Ascending aorta (tissue), 2 donors: Measurements from ENCODE around the gene GGT5. TPM values are rescaled to one million over a fixed set of nuclear protein-coding genes. Genes with fewer than 3 reads are reported as not detected.
A peak's percentile ranks its signal among the peaks of the same experiment; 100 is the strongest.
"Not testable (repeated sequence)": the region's sequence is repeated elsewhere in the genome, so short reads cannot be mapped to it uniquely, and the experiment has no call there.

Source experiments
- DNase-seq, 2 donors: peaks; one replicate each; pipeline ENCODE4 v3.0.0-alpha.2; 2019; ENCODE audit warnings: low spot score in 2 of 2
- H3K27ac ChIP-seq, 2 donors: fragments of 200-600 bp; sonication (generic); one replicate each; pipeline ENCODE4 v1.5.1; 2016 to 2017; ENCODE audit warnings: mild to moderate bottlenecking in 1 of 2
- H3K27me3 ChIP-seq: fragments of 200-600 bp; sonication (generic); one replicate; pipeline ENCODE4 v1.5.1; 2017
- H3K36me3 ChIP-seq, 2 donors: fragments of 200-600 bp; sonication (generic); one replicate each; pipeline ENCODE4 v1.5.1; 2016
- H3K4me1 ChIP-seq, 2 donors: fragments of 200-600 bp; sonication (generic); one replicate each; pipeline ENCODE4 v1.5.1; 2016 to 2017; ENCODE audit warnings: mild to moderate bottlenecking in 1 of 2
- H3K4me3 ChIP-seq, 2 donors: fragments of 200-600 bp; sonication (generic); one replicate each; pipeline ENCODE4 v1.5.1; 2016 to 2017; ENCODE audit warnings: mild to moderate bottlenecking in 1 of 2
- H3K9me3 ChIP-seq, 2 donors: fragments of 200-600 bp; sonication (generic); one replicate each; pipeline ENCODE4 v1.5.1; 2016
- intact Hi-C: fragments of 100-400 bp; cut with DNase I; formaldehyde crosslinking; loops from one replicate; pipeline ENCODE4 v1.15.1; 2023
- total RNA-seq: library from RNA; depleted of rRNA; stranded (reverse); fragments of >200 nt; gene quantifications from one replicate; pipeline ENCODE4 v1.1.0, GENCODE V29; 2016
- TF ChIP-seq, protein P1 (sequence below), 3 experiments: fragments of 200-600 bp in 2 of 3; fragments of 450-650 bp in 1 of 3; sonication (generic) in 2 of 3; IDR thresholded peaks; one replicate each; pipeline ENCODE4 v1.5.1; 2016 to 2019; ENCODE audit warnings: antibody characterized with exemption in 3 of 3, mild to moderate bottlenecking in 1 of 3, moderate library complexity in 1 of 3

Gene GGT5, protein sequence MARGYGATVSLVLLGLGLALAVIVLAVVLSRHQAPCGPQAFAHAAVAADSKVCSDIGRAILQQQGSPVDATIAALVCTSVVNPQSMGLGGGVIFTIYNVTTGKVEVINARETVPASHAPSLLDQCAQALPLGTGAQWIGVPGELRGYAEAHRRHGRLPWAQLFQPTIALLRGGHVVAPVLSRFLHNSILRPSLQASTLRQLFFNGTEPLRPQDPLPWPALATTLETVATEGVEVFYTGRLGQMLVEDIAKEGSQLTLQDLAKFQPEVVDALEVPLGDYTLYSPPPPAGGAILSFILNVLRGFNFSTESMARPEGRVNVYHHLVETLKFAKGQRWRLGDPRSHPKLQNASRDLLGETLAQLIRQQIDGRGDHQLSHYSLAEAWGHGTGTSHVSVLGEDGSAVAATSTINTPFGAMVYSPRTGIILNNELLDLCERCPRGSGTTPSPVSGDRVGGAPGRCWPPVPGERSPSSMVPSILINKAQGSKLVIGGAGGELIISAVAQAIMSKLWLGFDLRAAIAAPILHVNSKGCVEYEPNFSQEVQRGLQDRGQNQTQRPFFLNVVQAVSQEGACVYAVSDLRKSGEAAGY
- total RNA-seq, result 238 TPM

DNA sequence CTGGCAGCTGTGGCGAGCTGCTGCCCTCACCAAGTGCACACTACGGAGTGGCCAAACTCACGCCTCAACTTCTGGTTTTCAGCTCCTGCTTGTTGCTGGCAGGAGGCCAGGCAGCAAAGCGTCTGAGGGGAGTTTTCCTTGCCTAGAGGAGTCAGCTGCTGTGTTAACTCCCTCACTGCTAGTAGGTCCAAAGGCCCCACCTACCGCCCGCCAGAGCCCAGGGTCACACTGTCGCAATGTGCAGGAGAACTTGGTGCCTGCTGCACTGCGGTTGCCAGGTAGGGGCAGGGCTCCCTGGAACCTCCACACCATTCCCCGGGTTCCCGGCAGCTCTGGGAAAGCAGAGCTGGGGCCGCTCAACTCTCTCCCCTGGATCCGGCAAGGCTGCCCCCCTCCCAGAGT is at the start of gene GGT5:
TSS of gene GGT5 (minus strand) at position 53 of the 402 bp plus-strand sequence. CDS start 357 bp downstream, outside the sequence.
- intact Hi-C loops, result loop anchor here (10.0 kb wide), 1 partner anchor 140 kb away; no protein-coding TSS in a partner anchor
- Histone ChIP-seq H3K4me3 (peak within 1 kb of the TSS; percentile 11 to 30), H3K27ac (peak within 1 kb of the TSS; percentile 92 to 93), H3K4me1 (peaks cover 18 to 34% of the 10 kb centered on the region in 2 donors)
- peak in 1 of 2 donors; percentile 77 for DNase-seq
- not testable (repeated sequence) for H3K36me3 ChIP-seq, H3K9me3 ChIP-seq, H3K27me3 ChIP-seq

DNA sequence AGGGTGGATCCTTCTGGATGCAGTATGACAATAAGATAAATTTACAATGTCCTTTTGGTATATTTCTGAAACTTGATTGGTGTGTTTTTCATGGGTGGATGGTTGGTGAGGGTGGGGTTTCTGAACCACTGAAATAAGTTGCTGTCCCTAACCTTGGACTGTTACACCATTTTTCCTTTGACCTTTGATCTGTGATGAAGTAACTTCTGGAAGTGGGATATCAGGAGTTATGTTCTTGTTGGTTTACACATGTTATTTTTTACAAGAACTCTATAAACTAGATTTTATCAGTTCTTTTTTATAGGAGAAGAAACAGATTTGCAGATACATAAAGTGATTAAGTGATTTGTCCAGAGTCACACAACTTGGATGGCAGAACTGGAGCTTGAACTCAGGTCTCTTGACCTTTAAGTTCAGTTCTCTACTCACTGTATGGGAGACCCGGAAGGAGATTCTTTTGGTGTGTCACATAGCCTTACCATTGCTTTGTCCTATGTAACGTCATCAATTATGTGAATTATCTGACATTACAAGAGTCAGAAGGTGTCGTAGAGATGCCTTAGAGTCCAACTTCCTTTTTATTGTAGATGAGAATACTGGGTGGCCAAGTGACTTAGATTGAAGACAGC is 47.4 kb upstream of the GGT5 start:
- H3K36me3 ChIP-seq, H3K9me3 ChIP-seq, H3K4me3 ChIP-seq, intact Hi-C loops, DNase-seq, H3K27me3 ChIP-seq: not testable (repeated sequence)
- Histone ChIP-seq H3K27ac (peak overlapping the region; percentile 79 to 80), H3K4me1 (peaks cover 10 to 31% of the 10 kb centered on the region in 2 donors)

DNA sequence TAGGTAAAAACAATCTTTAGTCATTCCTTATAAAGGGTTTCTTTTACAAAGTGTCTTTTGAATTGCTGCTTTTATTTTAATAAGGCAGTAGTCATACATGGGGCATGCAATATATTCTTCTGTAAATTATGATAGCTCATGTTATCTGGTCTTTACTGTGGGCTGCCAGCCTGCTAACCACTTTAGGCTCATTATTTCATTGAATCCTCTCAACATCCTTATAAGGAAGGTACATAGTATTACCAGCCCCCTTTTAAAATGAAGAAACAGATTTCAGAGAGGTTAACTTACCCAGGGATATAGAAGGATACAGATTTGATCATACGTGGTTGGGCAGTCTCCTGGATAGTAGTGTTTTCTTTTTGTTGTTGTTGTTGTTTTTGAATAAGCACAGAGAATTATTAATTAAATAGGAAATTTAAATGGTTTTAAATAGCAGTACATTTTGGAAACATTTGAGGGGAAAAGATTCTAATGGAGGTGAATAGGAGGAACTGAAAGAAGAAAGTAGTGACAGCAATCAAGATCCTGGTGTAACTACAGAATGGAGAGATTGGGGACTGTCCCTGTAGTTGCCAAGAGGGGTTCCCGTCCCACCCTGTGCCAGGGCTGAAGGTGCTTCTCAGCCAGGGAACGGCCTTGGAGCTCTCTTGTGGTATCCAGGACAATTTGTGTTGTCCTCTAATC is 46.8 kb upstream of the GGT5 start:
- Histone ChIP-seq H3K36me3 (no peaks in the 10 kb centered on the region), H3K27ac (peak overlapping the region; percentile 79 to 80), H3K27me3 (no peaks in the 10 kb centered on the region), H3K4me1 (peaks cover 10 to 35% of the 10 kb centered on the region in 2 donors), H3K9me3 (no peaks in the 10 kb centered on the region), H3K4me3 (no peak overlapping the region)
- TF ChIP-seq, protein P1, sequence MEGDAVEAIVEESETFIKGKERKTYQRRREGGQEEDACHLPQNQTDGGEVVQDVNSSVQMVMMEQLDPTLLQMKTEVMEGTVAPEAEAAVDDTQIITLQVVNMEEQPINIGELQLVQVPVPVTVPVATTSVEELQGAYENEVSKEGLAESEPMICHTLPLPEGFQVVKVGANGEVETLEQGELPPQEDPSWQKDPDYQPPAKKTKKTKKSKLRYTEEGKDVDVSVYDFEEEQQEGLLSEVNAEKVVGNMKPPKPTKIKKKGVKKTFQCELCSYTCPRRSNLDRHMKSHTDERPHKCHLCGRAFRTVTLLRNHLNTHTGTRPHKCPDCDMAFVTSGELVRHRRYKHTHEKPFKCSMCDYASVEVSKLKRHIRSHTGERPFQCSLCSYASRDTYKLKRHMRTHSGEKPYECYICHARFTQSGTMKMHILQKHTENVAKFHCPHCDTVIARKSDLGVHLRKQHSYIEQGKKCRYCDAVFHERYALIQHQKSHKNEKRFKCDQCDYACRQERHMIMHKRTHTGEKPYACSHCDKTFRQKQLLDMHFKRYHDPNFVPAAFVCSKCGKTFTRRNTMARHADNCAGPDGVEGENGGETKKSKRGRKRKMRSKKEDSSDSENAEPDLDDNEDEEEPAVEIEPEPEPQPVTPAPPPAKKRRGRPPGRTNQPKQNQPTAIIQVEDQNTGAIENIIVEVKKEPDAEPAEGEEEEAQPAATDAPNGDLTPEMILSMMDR (IDR thresholded peaks at IDR 0.05), result no peak
- intact Hi-C loops, result no loop called here
- no peak for DNase-seq

DNA sequence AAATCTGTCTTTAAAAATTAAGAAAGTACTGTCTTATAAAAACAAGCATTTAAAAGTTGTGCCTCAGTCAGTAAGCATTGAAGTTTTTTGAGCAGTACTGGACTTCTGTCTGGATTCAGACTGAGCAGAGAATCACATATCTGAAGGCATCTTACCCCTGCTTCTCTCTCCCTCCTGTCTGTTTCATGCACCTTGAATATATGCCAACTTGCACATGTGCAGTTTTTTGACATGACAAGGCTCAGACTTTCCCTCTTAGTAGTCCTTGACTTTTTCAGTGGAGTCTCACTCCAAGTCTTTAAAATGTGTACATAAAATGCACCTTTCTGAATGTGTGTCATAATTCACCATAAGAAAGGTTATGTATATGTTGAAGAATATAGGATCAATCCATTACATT is 45.6 kb upstream of the GGT5 start:
- TF ChIP-seq, protein P1 (IDR thresholded peaks at IDR 0.05), result no peak
- H3K27me3 ChIP-seq, result no peaks in the 10 kb centered on the region
- DNase-seq, result no peak
- H3K4me3 ChIP-seq, result no peak overlapping the region
- H3K9me3 ChIP-seq, result no peaks in the 10 kb centered on the region
- H3K36me3 ChIP-seq, result no peaks in the 10 kb centered on the region
- peaks cover 10 to 42% of the 10 kb centered on the region in 2 donors for H3K4me1 ChIP-seq
- intact Hi-C loops, result no loop called here
- peak overlapping the region; percentile 79 to 80 for H3K27ac ChIP-seq

DNA sequence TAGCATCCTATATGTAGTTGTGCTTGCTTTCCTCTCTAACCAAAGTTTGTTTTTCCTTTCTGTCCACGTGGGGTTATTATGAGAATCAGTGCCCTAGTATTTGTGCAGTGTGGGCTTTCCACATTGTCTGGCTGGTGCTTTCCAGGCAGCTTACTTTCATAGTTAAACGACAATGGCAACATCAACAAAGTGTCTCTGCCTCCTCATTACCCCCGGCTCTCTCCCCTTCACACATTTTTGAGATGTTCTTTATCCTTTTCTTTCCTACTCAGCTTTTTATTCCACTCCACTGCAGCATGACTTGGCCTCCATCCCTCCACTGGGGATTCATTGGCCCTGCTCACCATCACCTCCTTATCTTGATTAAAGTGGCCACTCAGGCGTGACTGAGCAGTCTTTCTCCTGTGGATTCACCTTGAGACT is 44.9 kb upstream of the GGT5 start:
- TF ChIP-seq, protein P1 (IDR thresholded peaks at IDR 0.05), result no peak
- Histone ChIP-seq H3K36me3 (no peaks in the 10 kb centered on the region), H3K27ac (peak overlapping the region; percentile 79 to 80), H3K27me3 (no peaks in the 10 kb centered on the region), H3K4me3 (peak overlapping the region; percentile 10), H3K4me1 (peaks cover 10 to 48% of the 10 kb centered on the region in 2 donors), H3K9me3 (no peaks in the 10 kb centered on the region)
- intact Hi-C loops, result no loop called here
- no peak for DNase-seq

DNA sequence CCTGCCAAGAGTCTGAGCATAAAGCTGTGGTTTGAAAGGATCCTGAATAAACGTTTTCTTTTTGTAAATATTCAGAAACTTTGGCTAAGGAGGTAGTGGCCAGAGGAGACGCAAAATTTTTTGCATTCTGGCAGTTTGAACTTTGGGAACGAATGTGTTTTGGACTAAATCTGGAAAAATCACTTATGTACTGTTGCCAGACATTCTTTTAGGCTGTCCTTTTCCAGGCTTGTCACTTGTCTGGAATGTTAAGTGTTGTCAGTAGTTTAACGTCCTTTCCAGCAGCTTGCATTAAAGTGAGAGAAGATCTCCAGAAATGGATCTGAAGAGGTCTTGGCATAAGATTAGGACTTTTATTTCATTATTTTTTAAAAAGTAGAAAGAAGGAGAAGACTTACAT is 44.2 kb upstream of the GGT5 start:
- no peaks in the 10 kb centered on the region for H3K36me3 ChIP-seq
- intact Hi-C loops, result no loop called here
- peak overlapping the region; percentile 79 to 80 for H3K27ac ChIP-seq
- no peak for DNase-seq
- H3K9me3 ChIP-seq, result no peaks in the 10 kb centered on the region
- H3K4me1 ChIP-seq, result peaks cover 10 to 45% of the 10 kb centered on the region in 2 donors
- H3K4me3 ChIP-seq, result peak overlapping the region; percentile 10
- H3K27me3 ChIP-seq, result no peaks in the 10 kb centered on the region
- TF ChIP-seq, protein P1 (IDR thresholded peaks at IDR 0.05), result no peak

DNA sequence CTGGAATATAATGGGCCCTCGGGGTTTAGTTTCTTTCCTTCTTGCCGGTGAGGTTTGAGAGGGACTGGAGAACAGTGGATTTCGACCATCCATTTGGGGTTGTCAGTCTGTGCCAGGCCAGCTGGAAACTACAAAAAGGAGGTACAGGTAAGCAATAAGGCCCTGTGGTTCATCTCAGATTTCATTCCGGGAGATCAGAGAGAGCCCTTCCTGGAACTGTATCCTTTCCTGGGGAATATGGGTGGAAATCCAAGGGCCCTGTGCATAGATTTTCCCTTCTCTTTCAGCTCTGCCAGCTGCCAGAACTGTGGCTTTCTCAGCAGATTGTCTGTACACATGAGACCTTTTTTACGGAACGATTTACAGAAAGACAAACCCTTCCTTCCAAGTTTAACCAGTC is 42.9 kb upstream of the GGT5 start:
- intact Hi-C loops, H3K27me3 ChIP-seq, H3K4me3 ChIP-seq, H3K9me3 ChIP-seq, H3K36me3 ChIP-seq, DNase-seq: not testable (repeated sequence)
- Histone ChIP-seq H3K27ac (peak overlapping the region; percentile 79 to 80), H3K4me1 (peaks cover 6 to 45% of the 10 kb centered on the region in 2 donors)

DNA sequence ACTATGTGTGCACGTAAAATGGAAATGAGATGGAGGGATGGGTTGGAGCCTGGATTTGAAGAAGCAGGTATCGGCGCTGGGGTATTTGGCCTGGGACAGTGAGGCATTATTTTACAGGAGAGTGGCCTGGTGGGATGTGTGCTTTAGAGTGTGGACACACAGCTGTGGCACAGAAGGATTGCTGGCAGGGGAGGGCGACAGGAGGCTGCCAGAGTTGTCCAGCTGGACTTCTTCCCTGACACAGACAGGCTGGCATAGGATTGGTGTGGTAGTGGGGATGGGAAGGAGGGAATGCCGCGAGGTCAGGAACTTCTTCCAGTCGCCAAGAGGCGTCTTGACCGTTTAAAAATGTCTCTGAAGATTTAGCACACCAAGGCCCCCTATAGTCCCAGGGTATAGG is 42.3 kb upstream of the GGT5 start:
- H3K27ac ChIP-seq, result peak overlapping the region; percentile 79 to 80
- H3K27me3 ChIP-seq, H3K36me3 ChIP-seq, DNase-seq, H3K4me3 ChIP-seq, H3K9me3 ChIP-seq, intact Hi-C loops: not testable (repeated sequence)
- peaks cover 6 to 45% of the 10 kb centered on the region in 2 donors for H3K4me1 ChIP-seq
